ENCODE data around the gene DNAH9.

DNA sequence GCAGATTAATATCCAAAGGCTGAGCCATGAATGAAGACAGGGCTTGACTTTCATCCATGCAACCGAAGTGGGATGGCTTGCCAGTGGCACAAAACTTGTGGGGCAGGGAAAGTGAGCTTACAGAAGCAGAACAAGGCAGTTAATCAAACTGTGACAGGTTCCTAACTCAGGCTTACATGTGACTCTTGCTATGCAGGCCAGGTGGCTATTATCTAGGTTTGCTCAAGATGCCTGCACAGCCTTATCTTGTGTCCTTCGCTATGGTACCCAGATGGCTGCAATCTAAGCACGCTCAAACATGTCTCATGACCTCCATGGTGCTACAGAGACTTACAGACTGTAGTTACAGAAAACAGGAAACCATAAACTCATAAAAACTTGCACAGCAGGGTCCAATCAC, 8.6 kb upstream of the DNAH9 start:
- TF ChIP-seq, protein P1, sequence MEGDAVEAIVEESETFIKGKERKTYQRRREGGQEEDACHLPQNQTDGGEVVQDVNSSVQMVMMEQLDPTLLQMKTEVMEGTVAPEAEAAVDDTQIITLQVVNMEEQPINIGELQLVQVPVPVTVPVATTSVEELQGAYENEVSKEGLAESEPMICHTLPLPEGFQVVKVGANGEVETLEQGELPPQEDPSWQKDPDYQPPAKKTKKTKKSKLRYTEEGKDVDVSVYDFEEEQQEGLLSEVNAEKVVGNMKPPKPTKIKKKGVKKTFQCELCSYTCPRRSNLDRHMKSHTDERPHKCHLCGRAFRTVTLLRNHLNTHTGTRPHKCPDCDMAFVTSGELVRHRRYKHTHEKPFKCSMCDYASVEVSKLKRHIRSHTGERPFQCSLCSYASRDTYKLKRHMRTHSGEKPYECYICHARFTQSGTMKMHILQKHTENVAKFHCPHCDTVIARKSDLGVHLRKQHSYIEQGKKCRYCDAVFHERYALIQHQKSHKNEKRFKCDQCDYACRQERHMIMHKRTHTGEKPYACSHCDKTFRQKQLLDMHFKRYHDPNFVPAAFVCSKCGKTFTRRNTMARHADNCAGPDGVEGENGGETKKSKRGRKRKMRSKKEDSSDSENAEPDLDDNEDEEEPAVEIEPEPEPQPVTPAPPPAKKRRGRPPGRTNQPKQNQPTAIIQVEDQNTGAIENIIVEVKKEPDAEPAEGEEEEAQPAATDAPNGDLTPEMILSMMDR (IDR thresholded peaks at IDR 0.05; ENCODE audit: low read depth, low read length, missing input control), result no peak
- TF ChIP-seq TAF1 (conservative IDR thresholded peaks at IDR 0.05), result no peak
- no peak for TF ChIP-seq NR2F2 (IDR thresholded peaks at IDR 0.05)
- TF ChIP-seq GABPA (IDR thresholded peaks at IDR 0.05 in 1 of 2, conservative IDR thresholded peaks at IDR 0.05 in 1 of 2), result no peak
- TF ChIP-seq, protein P2, sequence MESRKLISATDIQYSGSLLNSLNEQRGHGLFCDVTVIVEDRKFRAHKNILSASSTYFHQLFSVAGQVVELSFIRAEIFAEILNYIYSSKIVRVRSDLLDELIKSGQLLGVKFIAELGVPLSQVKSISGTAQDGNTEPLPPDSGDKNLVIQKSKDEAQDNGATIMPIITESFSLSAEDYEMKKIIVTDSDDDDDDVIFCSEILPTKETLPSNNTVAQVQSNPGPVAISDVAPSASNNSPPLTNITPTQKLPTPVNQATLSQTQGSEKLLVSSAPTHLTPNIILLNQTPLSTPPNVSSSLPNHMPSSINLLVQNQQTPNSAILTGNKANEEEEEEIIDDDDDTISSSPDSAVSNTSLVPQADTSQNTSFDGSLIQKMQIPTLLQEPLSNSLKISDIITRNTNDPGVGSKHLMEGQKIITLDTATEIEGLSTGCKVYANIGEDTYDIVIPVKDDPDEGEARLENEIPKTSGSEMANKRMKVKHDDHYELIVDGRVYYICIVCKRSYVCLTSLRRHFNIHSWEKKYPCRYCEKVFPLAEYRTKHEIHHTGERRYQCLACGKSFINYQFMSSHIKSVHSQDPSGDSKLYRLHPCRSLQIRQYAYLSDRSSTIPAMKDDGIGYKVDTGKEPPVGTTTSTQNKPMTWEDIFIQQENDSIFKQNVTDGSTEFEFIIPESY (IDR thresholded peaks at IDR 0.05), result no peak
- no peak for TF ChIP-seq YY1 (IDR thresholded peaks at IDR 0.05)
- TF ChIP-seq, protein P3, sequence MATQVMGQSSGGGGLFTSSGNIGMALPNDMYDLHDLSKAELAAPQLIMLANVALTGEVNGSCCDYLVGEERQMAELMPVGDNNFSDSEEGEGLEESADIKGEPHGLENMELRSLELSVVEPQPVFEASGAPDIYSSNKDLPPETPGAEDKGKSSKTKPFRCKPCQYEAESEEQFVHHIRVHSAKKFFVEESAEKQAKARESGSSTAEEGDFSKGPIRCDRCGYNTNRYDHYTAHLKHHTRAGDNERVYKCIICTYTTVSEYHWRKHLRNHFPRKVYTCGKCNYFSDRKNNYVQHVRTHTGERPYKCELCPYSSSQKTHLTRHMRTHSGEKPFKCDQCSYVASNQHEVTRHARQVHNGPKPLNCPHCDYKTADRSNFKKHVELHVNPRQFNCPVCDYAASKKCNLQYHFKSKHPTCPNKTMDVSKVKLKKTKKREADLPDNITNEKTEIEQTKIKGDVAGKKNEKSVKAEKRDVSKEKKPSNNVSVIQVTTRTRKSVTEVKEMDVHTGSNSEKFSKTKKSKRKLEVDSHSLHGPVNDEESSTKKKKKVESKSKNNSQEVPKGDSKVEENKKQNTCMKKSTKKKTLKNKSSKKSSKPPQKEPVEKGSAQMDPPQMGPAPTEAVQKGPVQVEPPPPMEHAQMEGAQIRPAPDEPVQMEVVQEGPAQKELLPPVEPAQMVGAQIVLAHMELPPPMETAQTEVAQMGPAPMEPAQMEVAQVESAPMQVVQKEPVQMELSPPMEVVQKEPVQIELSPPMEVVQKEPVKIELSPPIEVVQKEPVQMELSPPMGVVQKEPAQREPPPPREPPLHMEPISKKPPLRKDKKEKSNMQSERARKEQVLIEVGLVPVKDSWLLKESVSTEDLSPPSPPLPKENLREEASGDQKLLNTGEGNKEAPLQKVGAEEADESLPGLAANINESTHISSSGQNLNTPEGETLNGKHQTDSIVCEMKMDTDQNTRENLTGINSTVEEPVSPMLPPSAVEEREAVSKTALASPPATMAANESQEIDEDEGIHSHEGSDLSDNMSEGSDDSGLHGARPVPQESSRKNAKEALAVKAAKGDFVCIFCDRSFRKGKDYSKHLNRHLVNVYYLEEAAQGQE (IDR thresholded peaks at IDR 0.05), result no peak

All from liver (tissue), 3 donors.